Right hindlimb (tissue), 1 donor: ENCODE data around the gene CORO2A.

Source experiments
- DNase-seq: peaks from one replicate; pipeline ENCODE4 v3.0.0-alpha.2; 2018

Gene CORO2A

DNA sequence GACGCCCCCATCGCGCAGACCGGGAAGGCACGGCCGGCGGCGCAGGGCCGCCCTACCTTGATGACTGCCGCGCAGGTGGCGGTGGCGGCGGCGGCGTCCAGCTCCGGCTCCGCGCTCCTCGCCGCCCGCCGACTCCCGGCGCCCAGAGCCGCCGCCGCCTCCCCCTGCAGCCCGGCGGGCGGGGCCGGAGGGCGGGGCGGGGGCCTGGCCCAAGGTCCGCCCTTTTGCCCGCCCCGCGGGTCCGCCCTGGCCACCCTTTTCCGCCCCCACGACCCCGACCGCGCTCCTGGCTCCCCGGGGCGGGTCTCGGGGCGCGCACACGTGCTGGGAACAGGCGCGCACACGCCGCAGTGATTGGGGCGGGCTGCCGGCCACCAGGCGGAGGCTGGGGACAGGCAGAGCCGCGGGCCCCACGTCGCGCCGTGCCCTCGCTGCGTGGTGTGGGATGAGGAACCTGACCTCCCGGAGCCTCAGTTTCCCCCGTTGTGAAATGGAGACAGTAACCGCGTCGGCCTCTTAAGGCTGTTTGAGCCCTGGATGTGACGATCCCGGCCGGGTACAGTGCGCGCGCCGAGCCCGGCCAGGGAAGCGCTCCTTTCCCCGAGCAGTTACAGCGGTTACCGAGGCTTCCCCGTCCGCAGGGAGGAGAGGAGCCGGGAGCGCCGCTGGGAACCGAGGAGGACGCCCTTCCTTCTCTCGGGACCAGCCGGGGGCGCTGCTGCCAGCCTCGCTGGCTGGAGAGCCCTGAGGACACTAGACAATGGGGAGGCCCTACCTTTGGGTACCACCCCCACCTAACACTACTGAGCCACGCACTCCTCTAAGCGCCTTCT lies at the start of gene CORO2A:
CORO2A (minus strand) TSS at position 135 of the 833 bp plus-strand sequence. CDS start 34,977 bp downstream, outside the sequence.
- DNase-seq: peak; percentile 67

GRCh38 chr9:98241357-98242300 lies 49.2 kb upstream of the CORO2A start:
- DNase-seq: no peak

GRCh38 chr9:98240475-98240874 lies 48.0 kb upstream of the CORO2A start:
- DNase-seq: no peak

DNA sequence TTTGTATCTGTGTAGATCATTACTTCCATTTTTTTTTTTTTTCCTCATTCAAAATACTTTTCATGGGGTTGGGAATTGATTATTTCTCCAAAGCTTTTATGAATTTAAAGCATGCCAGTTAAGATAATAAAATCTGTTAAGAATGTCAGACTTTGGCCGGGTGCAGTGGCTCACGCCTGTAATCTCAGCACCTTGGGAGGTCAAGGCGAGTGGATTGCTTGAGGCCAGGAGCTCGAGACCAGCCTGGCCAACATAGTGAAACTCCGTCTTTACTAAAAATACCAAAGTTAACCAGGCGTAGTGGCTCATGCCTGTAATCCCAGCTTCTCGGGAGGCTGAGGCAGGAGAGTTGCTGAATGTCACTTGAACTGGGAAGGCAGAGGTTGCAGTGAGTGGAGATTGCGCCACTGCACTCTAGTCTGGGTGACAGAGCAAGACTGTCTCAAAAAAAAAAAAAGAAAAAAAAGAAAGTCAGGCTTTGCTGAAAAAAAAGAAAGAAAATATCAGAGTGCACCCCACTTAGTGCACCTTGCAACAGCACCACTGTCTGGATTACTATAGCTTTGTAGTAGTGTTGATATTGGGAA lies 44.6 kb upstream of the CORO2A start:
- no peak for DNase-seq

- DNase-seq: no peak
Observed at GRCh38 chr9:98235126-98235525, 42.7 kb upstream of the CORO2A start.

- DNase-seq: no peak
Observed at GRCh38 chr9:98234245-98234825, 41.9 kb upstream of the CORO2A start.

DNA sequence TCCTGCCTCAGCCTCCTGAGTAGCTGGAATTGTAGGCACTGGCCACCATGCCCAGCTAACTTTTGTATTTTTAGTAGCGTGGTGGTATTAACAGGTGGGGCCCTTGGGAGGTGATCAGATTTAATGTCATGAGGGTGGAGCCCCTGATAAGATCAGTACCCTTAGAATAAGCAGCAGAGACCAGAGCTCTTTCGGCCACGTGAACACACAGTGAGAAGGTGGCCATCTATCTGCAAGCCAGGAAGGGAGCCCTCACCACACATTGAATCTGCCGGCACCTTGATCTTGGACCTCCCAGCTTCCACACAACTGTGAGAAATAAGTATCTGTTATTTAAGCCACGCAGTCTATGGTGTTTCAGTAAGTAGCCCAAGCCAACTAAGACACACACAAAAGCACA lies 40.5 kb upstream of the CORO2A start:
- DNase-seq: no peak

DNA sequence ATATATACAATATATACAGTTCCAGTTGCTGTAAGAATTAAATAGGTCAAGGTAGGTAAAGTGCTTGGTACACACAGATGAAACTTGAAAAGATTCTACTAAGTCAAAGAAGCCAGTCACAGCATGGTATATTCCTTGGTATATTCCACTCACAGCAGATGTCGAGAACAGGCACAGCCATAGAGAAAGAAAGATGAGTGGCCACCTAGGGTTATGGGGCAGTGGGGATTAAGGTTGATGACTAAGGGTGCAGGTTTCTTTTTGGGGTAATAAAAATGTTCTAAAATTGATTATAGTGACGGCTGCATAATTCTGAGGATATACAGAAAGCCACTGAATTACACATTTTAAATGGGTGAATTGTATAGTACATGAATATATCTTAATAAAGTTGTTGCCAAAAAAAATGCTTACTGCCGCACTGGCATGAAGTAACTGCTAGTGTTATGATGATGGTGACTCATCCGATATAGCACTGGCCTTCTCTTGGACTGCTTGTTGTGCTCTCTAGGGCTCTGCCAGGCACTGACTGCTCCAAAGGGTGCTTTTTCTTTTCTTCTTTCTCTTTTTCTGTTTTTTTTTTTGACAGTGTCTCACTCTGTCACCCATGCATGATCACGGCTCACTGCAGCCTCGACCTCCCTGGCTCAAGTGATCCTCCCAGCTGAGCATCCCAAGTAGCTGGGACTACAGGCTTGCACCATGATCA lies 39.5 kb upstream of the CORO2A start:
- no peak for DNase-seq

GRCh38 chr9:98230789-98231188 lies 38.4 kb upstream of the CORO2A start:
- DNase-seq: no peak

- no peak for DNase-seq
Observed at GRCh38 chr9:98230304-98230703, 37.9 kb upstream of the CORO2A start.

DNA sequence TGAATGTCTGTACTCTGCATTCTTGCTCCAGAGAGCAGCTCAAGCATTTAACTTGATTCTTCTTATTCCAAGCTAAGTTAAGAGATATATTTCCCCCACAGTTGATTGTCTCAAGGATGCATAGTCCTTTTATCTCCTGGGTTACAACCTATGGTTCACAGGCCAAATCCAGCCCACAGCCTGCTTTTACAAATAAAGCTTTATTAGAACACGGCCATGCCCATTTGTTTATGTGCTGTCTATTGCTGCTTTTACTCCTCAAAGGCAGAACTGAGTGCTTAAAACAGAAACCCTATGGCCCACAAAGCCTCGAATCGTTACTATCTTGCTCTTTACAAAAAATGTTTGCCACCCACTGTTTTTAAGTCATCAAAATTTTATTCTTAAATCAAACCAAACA lies 37.2 kb upstream of the CORO2A start:
- DNase-seq: no peak

GRCh38 chr9:98229090-98229395 lies 36.6 kb upstream of the CORO2A start:
- no peak for DNase-seq

- no peak for DNase-seq
Observed at GRCh38 chr9:98228392-98229089, 36.1 kb upstream of the CORO2A start.

DNA sequence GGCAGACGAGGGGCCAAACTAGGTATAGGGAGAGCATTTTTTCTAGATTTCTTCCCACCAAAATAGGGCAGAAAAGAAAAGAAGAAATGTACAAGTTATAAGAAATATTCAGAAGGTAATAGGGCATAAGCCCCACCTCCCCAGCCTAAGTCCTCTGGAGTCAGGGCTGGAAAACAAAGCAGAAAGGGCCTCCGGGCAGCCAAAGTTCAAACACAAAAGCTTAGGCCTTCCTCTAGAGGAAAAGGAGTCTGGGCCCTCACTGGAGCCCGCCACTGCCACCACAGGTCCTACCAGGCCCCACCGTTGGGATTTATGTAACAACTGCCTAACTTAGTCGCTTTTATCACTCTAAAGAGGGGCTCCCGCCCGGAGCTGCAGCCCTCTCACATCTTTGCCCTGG lies 35.4 kb upstream of the CORO2A start:
- DNase-seq: no peak

DNA sequence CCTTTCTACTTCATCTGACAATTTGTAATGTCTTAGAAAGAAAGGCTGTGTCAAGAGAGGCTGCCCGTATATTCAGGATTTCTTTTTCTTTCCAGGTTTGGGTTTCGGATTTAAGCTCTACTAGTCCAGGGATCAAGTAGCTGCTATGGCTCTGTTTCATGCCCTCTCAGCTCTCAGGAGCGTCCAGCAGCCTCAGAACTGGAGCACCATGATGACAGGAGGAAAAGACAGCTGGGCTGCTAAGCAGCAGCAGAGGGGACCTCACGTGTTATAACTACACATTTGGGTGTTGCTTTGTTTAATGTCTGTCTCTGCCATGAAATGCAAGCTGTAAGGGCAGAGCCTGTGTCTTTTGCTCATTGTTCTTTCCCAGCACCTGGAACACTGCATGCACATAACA lies 34.5 kb upstream of the CORO2A start:
- DNase-seq: no peak

- DNase-seq: no peak
Observed at GRCh38 chr9:98226516-98226915, 34.1 kb upstream of the CORO2A start.

DNA sequence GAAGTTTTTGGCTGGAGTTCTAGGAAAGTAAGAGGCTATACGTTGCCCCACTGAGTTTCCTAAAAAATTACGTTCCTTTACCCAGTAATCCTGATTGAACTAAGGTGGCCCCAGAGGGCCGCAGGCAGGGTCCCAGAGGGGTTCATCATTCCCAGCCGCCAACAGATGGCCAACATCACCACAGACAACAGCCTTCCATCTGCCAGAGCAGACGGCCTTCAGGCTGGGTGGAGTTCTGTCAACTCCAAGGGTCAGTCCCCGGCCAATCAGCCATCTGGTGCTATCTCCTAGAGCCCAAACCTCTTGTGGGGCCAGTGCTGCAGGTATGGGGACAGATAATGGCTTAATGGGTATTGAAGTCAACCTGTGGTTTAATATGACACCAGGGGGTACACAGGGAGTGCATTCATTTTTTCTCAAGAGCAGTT lies 32.6 kb upstream of the CORO2A start:
- DNase-seq: no peak

GRCh38 chr9:98222885-98223691 lies 30.7 kb upstream of the CORO2A start:
- peak; percentile 27 for DNase-seq

DNA sequence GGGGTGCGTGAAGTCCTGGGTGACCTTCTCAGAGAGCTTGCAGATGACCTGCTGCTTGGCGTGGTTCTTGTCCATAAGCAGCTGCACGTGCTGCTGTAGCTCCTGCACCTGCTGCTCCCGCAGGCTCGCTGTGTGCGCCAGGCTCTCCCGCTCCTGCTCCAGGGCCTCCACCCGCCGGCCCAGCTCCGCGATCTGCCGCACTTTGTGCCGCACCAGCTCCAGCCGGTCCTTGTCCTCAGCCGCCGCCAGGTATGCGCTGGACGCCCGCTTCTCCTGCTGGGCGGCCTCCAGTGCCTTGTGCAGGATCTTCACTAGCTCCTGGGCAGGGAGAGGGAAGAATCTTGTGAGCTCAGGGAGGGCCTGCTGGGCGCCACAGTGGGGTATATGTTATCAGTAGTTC lies 28.5 kb upstream of the CORO2A start:
- no peak for DNase-seq

GRCh38 chr9:98219794-98220370 lies 27.4 kb upstream of the CORO2A start:
- DNase-seq: no peak

DNA sequence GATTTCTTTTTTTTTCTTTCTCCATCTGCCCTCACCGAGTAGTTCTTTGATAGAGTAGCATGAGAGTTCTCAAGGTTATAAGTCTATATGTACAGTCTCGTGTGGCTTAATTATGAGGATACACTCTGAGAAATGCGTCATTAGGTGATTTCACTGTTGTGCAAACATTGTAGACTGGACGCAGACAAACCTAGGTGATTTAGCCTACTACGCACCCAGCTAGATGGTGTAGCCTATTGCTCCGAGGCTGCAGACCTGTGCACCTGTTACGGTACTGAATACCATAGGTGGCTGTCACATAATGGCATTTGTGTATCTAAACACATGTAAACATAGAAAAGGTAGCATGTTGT lies 26.9 kb upstream of the CORO2A start:
- DNase-seq: no peak
